Measurements from ENCODE around the gene LCN1.
"Not testable (repeated sequence)": the region's sequence is repeated elsewhere in the genome, so short reads cannot be mapped to it uniquely, and the experiment has no call there.

Gene LCN1

GRCh38 chr9:135533674-135534073 lies 12.4 kb downstream of the LCN1 start:
- H3K9ac ChIP-seq (ENCODE audit: low read length): no peak overlapping the region
- peaks cover 2% of the 10 kb centered on the region for H3K79me1 ChIP-seq (ENCODE audit: low read length)
- H3K27ac ChIP-seq (ENCODE audit: low read depth, low read length): no peak overlapping the region
- no peaks in the 10 kb centered on the region for H3K27me3 ChIP-seq (ENCODE audit: insufficient read depth, low read length)
- no peak overlapping the region for H4K12ac ChIP-seq (ENCODE audit: low read depth, low read length)
- H4K8ac ChIP-seq (ENCODE audit: low read depth, low read length): no peak overlapping the region
- DNase-seq: no peak
- peak overlapping the region; percentile 45 for H2BK12ac ChIP-seq (ENCODE audit: low read length)
- peak overlapping the region; percentile 0 for H4K91ac ChIP-seq (ENCODE audit: low read depth, low read length)
- no peak overlapping the region for H3K4me2 ChIP-seq (ENCODE audit: low read length)
- WGBS (ENCODE audit: extremely low coverage, insufficient coverage, insufficient read length): no CpG with 5 or more reads among the region's 12 CpGs
- H2BK120ac ChIP-seq (ENCODE audit: insufficient read depth, low read length, poor library complexity): no peak overlapping the region
- no peaks in the 10 kb centered on the region for H3K9me3 ChIP-seq (ENCODE audit: insufficient read depth, low read depth, low read length)
- no peak overlapping the region for H3K14ac ChIP-seq (ENCODE audit: low read length)
- peaks cover 0 to 10% of the 10 kb centered on the region in 2 experiments for H3K4me1 ChIP-seq (ENCODE audit: control insufficient read depth in 1 of 2, insufficient read depth in 2 of 2, low read length in 2 of 2)
- H2BK5ac ChIP-seq (ENCODE audit: low read depth, low read length, poor library complexity): no peak overlapping the region
- H2AK5ac ChIP-seq (ENCODE audit: low read length): no peak overlapping the region
- H3K79me2 ChIP-seq (ENCODE audit: control insufficient read depth, insufficient read depth, low read length, poor library complexity): no peaks in the 10 kb centered on the region
- H3K18ac ChIP-seq (ENCODE audit: low read length): no peak overlapping the region
- no peak overlapping the region for H3K4me3 ChIP-seq (ENCODE audit: low read depth, low read length)
- no peak overlapping the region for H3K4ac ChIP-seq (ENCODE audit: low read depth, low read length)
- H3K36me3 ChIP-seq (ENCODE audit: control insufficient read depth in 1 of 2, insufficient read depth in 2 of 2, low read length in 2 of 2): no peaks in the 10 kb centered on the region
- H3K23ac ChIP-seq (ENCODE audit: low read length): no peak overlapping the region
- H2AFZ ChIP-seq (ENCODE audit: insufficient read depth, low read length, poor library complexity): no peak overlapping the region

- H3K27ac ChIP-seq (ENCODE audit: low read depth, low read length); H3K79me1 ChIP-seq (ENCODE audit: low read length); H3K79me2 ChIP-seq (ENCODE audit: control insufficient read depth, insufficient read depth, low read length, poor library complexity); H3K23ac ChIP-seq (ENCODE audit: low read length); H3K14ac ChIP-seq (ENCODE audit: low read length); H3K9ac ChIP-seq (ENCODE audit: low read length); H3K4me3 ChIP-seq (ENCODE audit: low read depth, low read length); H3K27me3 ChIP-seq (ENCODE audit: insufficient read depth, low read length); H2BK120ac ChIP-seq (ENCODE audit: insufficient read depth, low read length, poor library complexity); H3K18ac ChIP-seq (ENCODE audit: low read length); H2AK5ac ChIP-seq (ENCODE audit: low read length); H2BK12ac ChIP-seq (ENCODE audit: low read length); H2BK5ac ChIP-seq (ENCODE audit: low read depth, low read length, poor library complexity); H3K9me3 ChIP-seq (ENCODE audit: insufficient read depth, low read depth, low read length); DNase-seq; H4K8ac ChIP-seq (ENCODE audit: low read depth, low read length); H2AFZ ChIP-seq (ENCODE audit: insufficient read depth, low read length, poor library complexity); H3K4me2 ChIP-seq (ENCODE audit: low read length); H4K12ac ChIP-seq (ENCODE audit: low read depth, low read length); H3K36me3 ChIP-seq (ENCODE audit: control insufficient read depth in 1 of 2, insufficient read depth in 2 of 2, low read length in 2 of 2); H3K4ac ChIP-seq (ENCODE audit: low read depth, low read length): not testable (repeated sequence)
- peak overlapping the region; percentile 29 for H4K91ac ChIP-seq (ENCODE audit: low read depth, low read length)
- no CpG with 5 or more reads among the region's 10 CpGs for WGBS (ENCODE audit: extremely low coverage, insufficient coverage, insufficient read length)
- peaks cover 0 to 12% of the 10 kb centered on the region in 2 experiments for H3K4me1 ChIP-seq (ENCODE audit: control insufficient read depth in 1 of 2, insufficient read depth in 2 of 2, low read length in 2 of 2)
These were observed 13.0 kb downstream of the LCN1 start for GRCh38 chr9:135534192-135534711.

GRCh38 chr9:135534826-135535225 lies 13.6 kb downstream of the LCN1 start:
- not testable (repeated sequence) for H4K8ac ChIP-seq (ENCODE audit: low read depth, low read length); H2AK5ac ChIP-seq (ENCODE audit: low read length); H2BK5ac ChIP-seq (ENCODE audit: low read depth, low read length, poor library complexity); H3K79me1 ChIP-seq (ENCODE audit: low read length); H3K27me3 ChIP-seq (ENCODE audit: insufficient read depth, low read length); H3K27ac ChIP-seq (ENCODE audit: low read depth, low read length); DNase-seq; H3K23ac ChIP-seq (ENCODE audit: low read length); H3K9me3 ChIP-seq (ENCODE audit: insufficient read depth, low read depth, low read length); H3K9ac ChIP-seq (ENCODE audit: low read length); H2BK120ac ChIP-seq (ENCODE audit: insufficient read depth, low read length, poor library complexity); H2AFZ ChIP-seq (ENCODE audit: insufficient read depth, low read length, poor library complexity); H3K4me3 ChIP-seq (ENCODE audit: low read depth, low read length); H3K4ac ChIP-seq (ENCODE audit: low read depth, low read length); H3K36me3 ChIP-seq (ENCODE audit: control insufficient read depth in 1 of 2, insufficient read depth in 2 of 2, low read length in 2 of 2); H3K79me2 ChIP-seq (ENCODE audit: control insufficient read depth, insufficient read depth, low read length, poor library complexity); H4K12ac ChIP-seq (ENCODE audit: low read depth, low read length); H3K14ac ChIP-seq (ENCODE audit: low read length); H3K18ac ChIP-seq (ENCODE audit: low read length); H3K4me2 ChIP-seq (ENCODE audit: low read length)
- peaks cover 0 to 15% of the 10 kb centered on the region in 2 experiments for H3K4me1 ChIP-seq (ENCODE audit: control insufficient read depth in 1 of 2, insufficient read depth in 2 of 2, low read length in 2 of 2)
- H2BK12ac ChIP-seq (ENCODE audit: low read length): peak overlapping the region; percentile 1
- WGBS (ENCODE audit: extremely low coverage, insufficient coverage, insufficient read length): no CpG with 5 or more reads among the region's 4 CpGs
- H4K91ac ChIP-seq (ENCODE audit: low read depth, low read length): peak overlapping the region; percentile 29

GRCh38 chr9:135535631-135536030 lies 14.4 kb downstream of the LCN1 start:
- DNase-seq; H2AK5ac ChIP-seq (ENCODE audit: low read length); H4K8ac ChIP-seq (ENCODE audit: low read depth, low read length); H2BK120ac ChIP-seq (ENCODE audit: insufficient read depth, low read length, poor library complexity); H3K23ac ChIP-seq (ENCODE audit: low read length); H4K91ac ChIP-seq (ENCODE audit: low read depth, low read length); H3K9me3 ChIP-seq (ENCODE audit: insufficient read depth, low read depth, low read length); H3K18ac ChIP-seq (ENCODE audit: low read length); H3K4me3 ChIP-seq (ENCODE audit: low read depth, low read length); H2BK12ac ChIP-seq (ENCODE audit: low read length); H3K4me2 ChIP-seq (ENCODE audit: low read length); H3K27me3 ChIP-seq (ENCODE audit: insufficient read depth, low read length); H3K79me2 ChIP-seq (ENCODE audit: control insufficient read depth, insufficient read depth, low read length, poor library complexity); H3K36me3 ChIP-seq (ENCODE audit: control insufficient read depth in 1 of 2, insufficient read depth in 2 of 2, low read length in 2 of 2); H4K12ac ChIP-seq (ENCODE audit: low read depth, low read length); H3K14ac ChIP-seq (ENCODE audit: low read length); H3K27ac ChIP-seq (ENCODE audit: low read depth, low read length); H2BK5ac ChIP-seq (ENCODE audit: low read depth, low read length, poor library complexity); H3K9ac ChIP-seq (ENCODE audit: low read length); H2AFZ ChIP-seq (ENCODE audit: insufficient read depth, low read length, poor library complexity); H3K79me1 ChIP-seq (ENCODE audit: low read length); H3K4ac ChIP-seq (ENCODE audit: low read depth, low read length): not testable (repeated sequence)
- WGBS (ENCODE audit: extremely low coverage, insufficient coverage, insufficient read length): no CpG with 5 or more reads among the region's 13 CpGs
- H3K4me1 ChIP-seq (ENCODE audit: control insufficient read depth in 1 of 2, insufficient read depth in 2 of 2, low read length in 2 of 2): peaks cover 0 to 15% of the 10 kb centered on the region in 2 experiments
